Measurements from ENCODE around the gene NCKAP5. TPM values are rescaled to one million over a fixed set of nuclear protein-coding genes. Genes with fewer than 3 reads are reported as not detected.
A peak's percentile ranks its signal among the peaks of the same experiment; 100 is the strongest.

Gene NCKAP5
- total RNA-seq, 1 donor from 2014 or later = 7.4 TPM

DNA sequence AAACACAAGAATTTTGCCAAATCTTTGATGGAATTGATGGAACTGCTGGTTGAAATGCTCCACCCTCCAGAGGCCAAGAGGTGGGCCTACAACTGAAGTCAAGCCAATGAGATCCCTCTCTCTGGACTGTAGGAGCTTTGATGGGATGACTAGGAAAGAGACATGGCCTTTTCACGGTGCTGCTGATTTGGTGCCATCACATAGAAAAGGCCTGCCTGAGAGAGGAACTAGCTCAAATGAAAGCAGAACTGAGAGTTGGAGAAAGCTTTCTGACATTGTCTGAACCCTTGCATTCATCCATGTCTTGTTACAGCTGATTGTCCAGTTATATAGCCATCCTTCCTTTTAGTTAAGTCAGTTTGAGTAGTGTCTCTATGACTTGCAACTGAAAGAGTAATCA, 614.5 kb downstream of the NCKAP5 start:
- Mint-ChIP-seq H3K4me1 (ENCODE audit: unreplicated experiment) (peaks cover 12% of the 10 kb centered on the region), H3K4me3 (ENCODE audit: unreplicated experiment) (no peak overlapping the region), H3K27me3 (ENCODE audit: unreplicated experiment) (no peaks in the 10 kb centered on the region), H3K9me3 (ENCODE audit: unreplicated experiment) (no peaks in the 10 kb centered on the region), H3K27ac (ENCODE audit: unreplicated experiment) (no peak overlapping the region), H3K36me3 (ENCODE audit: low read depth, unreplicated experiment) (no peaks in the 10 kb centered on the region)
- no peak for DNase-seq (ENCODE audit: low spot score)
- TF ChIP-seq CTCF (IDR thresholded peaks at IDR 0.05; ENCODE audit: unreplicated experiment) = no peak

GRCh38 chr2:132951008-132951714, 617.1 kb downstream of the NCKAP5 start:
- peak; percentile 5 for DNase-seq (ENCODE audit: low spot score)
- peaks cover 3% of the 10 kb centered on the region for H3K27me3 Mint-ChIP-seq (ENCODE audit: unreplicated experiment)
- no peak for TF ChIP-seq CTCF (IDR thresholded peaks at IDR 0.05; ENCODE audit: unreplicated experiment)
- H3K9me3 Mint-ChIP-seq (ENCODE audit: unreplicated experiment) = no peaks in the 10 kb centered on the region
- H3K4me3 Mint-ChIP-seq (ENCODE audit: unreplicated experiment) = no peak overlapping the region
- H3K36me3 Mint-ChIP-seq (ENCODE audit: low read depth, unreplicated experiment) = no peaks in the 10 kb centered on the region
- H3K27ac Mint-ChIP-seq (ENCODE audit: unreplicated experiment) = peak overlapping the region; percentile 82
- H3K4me1 Mint-ChIP-seq (ENCODE audit: unreplicated experiment) = peaks cover 12% of the 10 kb centered on the region

GRCh38 chr2:132949108-132949507, 619.2 kb downstream of the NCKAP5 start:
- H3K27me3 Mint-ChIP-seq (ENCODE audit: unreplicated experiment) = peaks cover 3% of the 10 kb centered on the region
- no peaks in the 10 kb centered on the region for H3K9me3 Mint-ChIP-seq (ENCODE audit: unreplicated experiment)
- peaks cover 12% of the 10 kb centered on the region for H3K4me1 Mint-ChIP-seq (ENCODE audit: unreplicated experiment)
- TF ChIP-seq CTCF (IDR thresholded peaks at IDR 0.05; ENCODE audit: unreplicated experiment) = no peak
- H3K27ac Mint-ChIP-seq (ENCODE audit: unreplicated experiment) = no peak overlapping the region
- DNase-seq (ENCODE audit: low spot score) = no peak
- H3K36me3 Mint-ChIP-seq (ENCODE audit: low read depth, unreplicated experiment) = no peaks in the 10 kb centered on the region
- no peak overlapping the region for H3K4me3 Mint-ChIP-seq (ENCODE audit: unreplicated experiment)

GRCh38 chr2:132948211-132948610, 620.1 kb downstream of the NCKAP5 start:
- no peaks in the 10 kb centered on the region for H3K9me3 Mint-ChIP-seq (ENCODE audit: unreplicated experiment)
- no peak overlapping the region for H3K4me3 Mint-ChIP-seq (ENCODE audit: unreplicated experiment)
- peaks cover 12% of the 10 kb centered on the region for H3K4me1 Mint-ChIP-seq (ENCODE audit: unreplicated experiment)
- H3K27me3 Mint-ChIP-seq (ENCODE audit: unreplicated experiment) = peaks cover 3% of the 10 kb centered on the region
- no peak overlapping the region for H3K27ac Mint-ChIP-seq (ENCODE audit: unreplicated experiment)
- no peak for TF ChIP-seq CTCF (IDR thresholded peaks at IDR 0.05; ENCODE audit: unreplicated experiment)
- no peak for DNase-seq (ENCODE audit: low spot score)
- H3K36me3 Mint-ChIP-seq (ENCODE audit: low read depth, unreplicated experiment) = no peaks in the 10 kb centered on the region

- DNase-seq (ENCODE audit: low spot score) = no peak
- Mint-ChIP-seq H3K27me3 (ENCODE audit: unreplicated experiment) (peaks cover 3% of the 10 kb centered on the region), H3K36me3 (ENCODE audit: low read depth, unreplicated experiment) (no peaks in the 10 kb centered on the region), H3K4me1 (ENCODE audit: unreplicated experiment) (no peaks in the 10 kb centered on the region), H3K4me3 (ENCODE audit: unreplicated experiment) (no peak overlapping the region), H3K9me3 (ENCODE audit: unreplicated experiment) (no peaks in the 10 kb centered on the region), H3K27ac (ENCODE audit: unreplicated experiment) (no peak overlapping the region)
- TF ChIP-seq CTCF (IDR thresholded peaks at IDR 0.05; ENCODE audit: unreplicated experiment) = no peak
These were observed 624.4 kb downstream of the NCKAP5 start for GRCh38 chr2:132943829-132944228.
